Measurements from ENCODE around the gene OSR1. TPM values are rescaled to one million over a fixed set of nuclear protein-coding genes. Genes with fewer than 3 reads are reported as not detected.

OSR1 gene
- total and polyA plus RNA-seq, 2 experiments from 2014 or later, result 0.24 TPM; not detected in 1

- TF ChIP-seq EZH2phosphoT487 (IDR thresholded peaks at IDR 0.05; ENCODE audit: unreplicated experiment), result no peak
- no peak for TF ChIP-seq NANOG (IDR thresholded peaks at IDR 0.05; ENCODE audit: borderline replicate concordance)
- no peak for TF ChIP-seq EZH2 (IDR thresholded peaks at IDR 0.05; ENCODE audit: low read depth, unreplicated experiment)
Observed at GRCh38 chr2:19320813-19321212, 37.6 kb downstream of the OSR1 start (continued).

GRCh38 chr2:19319698-19320097 lies 38.7 kb downstream of the OSR1 start:
- H2AFZ ChIP-seq, result no peak overlapping the region
- no peaks in the 10 kb centered on the region for H3K4me1 ChIP-seq (ENCODE audit: insufficient read depth)
- no peaks in the 10 kb centered on the region for H3K27me3 ChIP-seq (ENCODE audit: insufficient read depth)
- no peak for TF ChIP-seq POLR2AphosphoS5 (IDR thresholded peaks at IDR 0.05; ENCODE audit: low read depth)
- no peak for TF ChIP-seq EZH2phosphoT487 (IDR thresholded peaks at IDR 0.05; ENCODE audit: unreplicated experiment)
- no peak for TF ChIP-seq ZNF114 (CRISPR knock-in tag; IDR thresholded peaks at IDR 0.05)
- TF ChIP-seq NANOG (IDR thresholded peaks at IDR 0.05; ENCODE audit: borderline replicate concordance), result no peak
- TF ChIP-seq ETS1 (IDR thresholded peaks at IDR 0.05), result no peak
- no peak for TF ChIP-seq ZNF331 (CRISPR knock-in tag; IDR thresholded peaks at IDR 0.05; ENCODE audit: low read depth)
- TF ChIP-seq CTCF (conservative IDR thresholded peaks at IDR 0.05; ENCODE audit: low read depth in 2 of 2), result peak in 1 of 2 experiments; percentile 50; a peak in 2 of 4 replicates
- no peak overlapping the region for H3K4me3 ChIP-seq
- no peak overlapping the region for H3K4me2 ChIP-seq
- no peaks in the 10 kb centered on the region; the same call in 1 of the 2 replicates for H3K9me2 ChIP-seq (ENCODE audit: insufficient read depth)
- H3K4me3 Mint-ChIP-seq, result no peak overlapping the region
- no peaks in the 10 kb centered on the region for H3K36me3 Mint-ChIP-seq (ENCODE audit: low read depth)
- no peaks in the 10 kb centered on the region for H3K79me2 ChIP-seq (replicated peaks; ENCODE audit: insufficient read depth)
- no peaks in the 10 kb centered on the region for H3K36me3 ChIP-seq (ENCODE audit: insufficient read depth)
- peaks cover 3% of the 10 kb centered on the region for H3K27me3 Mint-ChIP-seq (ENCODE audit: insufficient read depth, low read depth, poor library complexity)
- ATAC-seq (no peak), DNase-seq (ENCODE audit: low spot score) (peak; percentile 5)
- no peaks in the 10 kb centered on the region for H3F3A ChIP-seq (replicated peaks; ENCODE audit: low read depth)
- H3K4me1 Mint-ChIP-seq, result no peaks in the 10 kb centered on the region
- H3K27ac Mint-ChIP-seq, result no peak overlapping the region
- H3K9me3 Mint-ChIP-seq, result no peaks in the 10 kb centered on the region
- no peak overlapping the region for H3K27ac ChIP-seq (ENCODE audit: low read depth)
- no peaks in the 10 kb centered on the region for H4K20me1 ChIP-seq (replicated peaks; ENCODE audit: insufficient read depth)

- no peaks in the 10 kb centered on the region for H3K36me3 ChIP-seq (ENCODE audit: insufficient read depth)
- DNase-seq (ENCODE audit: low spot score) (no peak), ATAC-seq (no peak)
- no peaks in the 10 kb centered on the region for H3K9me3 Mint-ChIP-seq
- no peaks in the 10 kb centered on the region for H3K36me3 Mint-ChIP-seq (ENCODE audit: low read depth)
- no peak overlapping the region for H3K4me3 ChIP-seq
- no peak overlapping the region for H3K4me3 Mint-ChIP-seq
- H3K27ac ChIP-seq (ENCODE audit: low read depth), result no peak overlapping the region
- no peaks in the 10 kb centered on the region for H3K79me2 ChIP-seq (replicated peaks; ENCODE audit: insufficient read depth)
- no peaks in the 10 kb centered on the region for H3K4me1 Mint-ChIP-seq
- no peaks in the 10 kb centered on the region for H3F3A ChIP-seq (replicated peaks; ENCODE audit: low read depth)
- H3K4me2 ChIP-seq, result no peak overlapping the region
- H3K4me1 ChIP-seq (ENCODE audit: insufficient read depth), result no peaks in the 10 kb centered on the region
- H4K20me1 ChIP-seq (replicated peaks; ENCODE audit: insufficient read depth), result no peaks in the 10 kb centered on the region
- H3K27ac Mint-ChIP-seq, result no peak overlapping the region
- H2AFZ ChIP-seq, result no peak overlapping the region; the same call in 1 of the 2 replicates
- no peaks in the 10 kb centered on the region for H3K27me3 ChIP-seq (ENCODE audit: insufficient read depth)
- no peaks in the 10 kb centered on the region; the same call in 1 of the 2 replicates for H3K9me2 ChIP-seq (ENCODE audit: insufficient read depth)
- peaks cover 3% of the 10 kb centered on the region for H3K27me3 Mint-ChIP-seq (ENCODE audit: insufficient read depth, low read depth, poor library complexity)
- TF ChIP-seq ZNF462 (CRISPR knock-in tag; IDR thresholded peaks at IDR 0.05) (no peak), CTCF (conservative IDR thresholded peaks at IDR 0.05; ENCODE audit: low read depth in 2 of 2) (no peak)
Observed at GRCh38 chr2:19319064-19319463, 39.4 kb downstream of the OSR1 start.

Measured in GM23338 (cell line).